Anterior cingulate cortex (tissue), 58 donors: ENCODE results near the gene RASGEF1C.

ENCODE experiments used
- DNase-seq, 58 donors: peaks; one replicate each; lab custom pipeline; 2025; lab: John Stamatoyannopoulos, UW

RASGEF1C gene

DNA sequence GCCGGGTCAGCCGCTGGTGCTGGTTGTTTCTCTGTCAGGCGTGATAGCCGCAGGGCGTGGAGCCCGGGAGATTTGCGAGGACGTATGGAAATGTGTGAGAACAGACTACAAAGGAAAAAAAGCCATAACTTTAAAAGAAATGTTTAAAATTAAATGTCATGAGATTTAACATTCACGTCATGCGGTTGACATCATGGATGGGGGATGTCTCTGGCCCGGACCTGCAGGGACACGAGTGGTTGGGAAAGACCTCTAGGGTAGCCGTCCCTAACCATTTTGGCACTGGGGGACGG lies 136.8 kb downstream of the RASGEF1C start:
- DNase-seq: no peak

DNA sequence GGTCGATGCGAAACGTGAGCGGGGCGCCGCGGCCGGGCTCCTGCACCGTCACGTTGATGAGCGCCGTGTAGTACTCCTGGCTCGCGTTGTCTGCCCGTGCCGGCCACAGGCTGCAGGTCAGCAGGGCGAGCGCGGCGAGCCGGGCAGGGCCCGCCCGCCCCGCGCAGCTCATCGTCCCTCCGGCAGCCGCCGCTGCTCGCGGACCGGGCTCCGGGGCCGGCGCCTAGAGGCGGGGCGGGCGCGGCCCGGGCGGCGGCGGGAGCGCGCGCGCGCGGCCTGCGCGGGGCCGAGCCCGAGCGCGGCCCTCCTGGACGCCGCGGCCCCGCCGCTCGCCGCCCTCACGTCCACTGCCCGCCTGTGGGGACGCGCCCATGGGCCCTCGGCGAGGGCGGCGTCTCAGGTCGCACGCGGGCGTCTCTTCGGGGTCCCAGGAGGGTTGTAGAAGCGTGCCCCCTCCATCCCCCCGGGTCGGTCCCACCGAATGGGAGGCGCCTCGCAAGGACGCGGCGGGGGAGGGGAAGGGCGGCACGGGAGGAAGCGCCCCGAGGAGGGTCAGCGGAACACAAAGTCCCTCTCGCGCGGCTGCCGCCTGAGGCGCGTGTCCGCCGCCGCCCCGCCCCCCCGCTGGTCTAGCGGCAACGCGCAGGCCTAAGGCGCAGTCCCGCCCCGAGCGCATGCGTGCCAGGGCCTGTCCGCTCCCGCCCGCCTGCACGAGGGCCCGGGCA lies 137.3 kb downstream of the RASGEF1C start, which contains the start of gene RNF130:
Gene RNF130 (minus strand): TSS at position 229 of the 725 bp plus-strand sequence. CDS start 57 bp downstream, at position 172.
- peak in 57 of 58 donors; percentile 51 to 94 (median 85) for DNase-seq

GRCh38 chr5:180070756-180071530 lies 138.1 kb downstream of the RASGEF1C start:
- peak in 30 of 58 donors; percentile 28 to 74 (median 48) for DNase-seq

DNA sequence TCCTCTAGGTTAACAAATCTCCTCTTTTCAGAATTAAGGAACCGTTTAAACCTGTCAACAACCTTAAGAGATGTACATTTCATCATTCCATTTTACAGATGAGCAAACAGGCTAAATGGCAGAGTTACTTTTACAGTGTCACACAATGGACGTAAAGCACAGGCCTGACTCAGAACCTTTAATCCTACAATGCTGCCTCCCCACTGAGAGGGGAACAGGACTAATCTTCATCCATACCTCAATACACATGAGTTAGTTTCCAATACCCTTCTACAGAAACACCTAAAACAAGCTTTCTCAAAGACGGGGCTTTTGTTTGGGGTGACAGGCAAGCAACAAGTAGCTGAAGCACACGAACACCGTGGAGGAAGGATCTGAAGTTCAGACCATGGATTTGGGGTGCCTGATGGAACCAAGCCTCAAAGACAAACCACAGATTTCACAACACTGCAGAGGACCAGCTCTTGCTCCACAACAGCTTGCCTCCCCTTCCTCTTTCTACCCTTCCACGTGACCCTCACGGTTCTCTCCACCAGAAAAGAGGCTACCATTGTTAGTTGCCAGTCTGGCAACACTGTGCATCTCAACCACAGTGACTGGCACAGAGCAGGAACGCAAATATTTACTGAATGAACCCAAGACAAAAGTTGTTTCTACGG lies 139.3 kb downstream of the RASGEF1C start:
- DNase-seq: peak in 51 of 58 donors; percentile 13 to 88 (median 69)

GRCh38 chr5:180068519-180069090 lies 140.4 kb downstream of the RASGEF1C start:
- no peak for DNase-seq

DNA sequence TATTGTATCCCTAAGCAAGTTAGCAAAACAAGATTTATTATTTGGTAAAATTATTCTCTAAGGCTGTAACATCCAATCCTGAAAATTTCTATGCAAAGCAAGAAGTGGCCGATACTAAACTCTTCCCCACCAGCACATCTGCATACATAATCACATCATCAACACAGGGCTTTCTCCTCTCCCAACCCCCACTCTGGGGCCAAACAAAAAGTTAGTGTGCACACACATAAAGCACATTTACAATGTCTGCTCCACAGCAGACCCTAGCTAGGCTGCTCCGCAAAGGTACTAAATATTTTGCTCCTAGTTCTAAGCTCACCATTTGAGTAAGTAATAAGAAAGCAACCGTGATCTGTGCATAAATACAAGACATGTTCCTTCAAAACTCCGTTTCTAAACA lies 141.0 kb downstream of the RASGEF1C start:
- peak in 33 of 58 donors; percentile 13 to 79 (median 44) for DNase-seq

- DNase-seq: no peak
Observed at GRCh38 chr5:180060192-180060591, 148.8 kb downstream of the RASGEF1C start.

DNA sequence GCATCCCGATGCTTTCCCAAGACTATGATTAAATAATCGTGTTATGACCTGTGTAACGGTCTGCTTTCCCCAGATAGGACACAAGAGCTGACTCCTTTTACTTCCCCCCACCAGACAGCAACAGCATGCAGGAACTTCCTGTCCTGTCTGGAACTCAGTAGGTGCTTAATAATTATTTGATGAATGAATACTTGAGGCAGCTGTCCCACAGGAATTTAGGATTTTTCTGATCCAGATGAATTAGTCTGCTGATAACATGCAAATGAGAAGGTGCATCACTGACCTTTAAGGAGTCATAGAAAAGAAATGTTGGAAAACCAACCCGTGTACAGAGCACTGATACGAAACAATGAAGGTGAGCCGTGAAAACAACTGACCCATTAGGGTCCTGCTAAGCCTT lies 149.7 kb downstream of the RASGEF1C start:
- no peak for DNase-seq

- DNase-seq: no peak
Observed at GRCh38 chr5:180056153-180056552, 152.9 kb downstream of the RASGEF1C start.

DNA sequence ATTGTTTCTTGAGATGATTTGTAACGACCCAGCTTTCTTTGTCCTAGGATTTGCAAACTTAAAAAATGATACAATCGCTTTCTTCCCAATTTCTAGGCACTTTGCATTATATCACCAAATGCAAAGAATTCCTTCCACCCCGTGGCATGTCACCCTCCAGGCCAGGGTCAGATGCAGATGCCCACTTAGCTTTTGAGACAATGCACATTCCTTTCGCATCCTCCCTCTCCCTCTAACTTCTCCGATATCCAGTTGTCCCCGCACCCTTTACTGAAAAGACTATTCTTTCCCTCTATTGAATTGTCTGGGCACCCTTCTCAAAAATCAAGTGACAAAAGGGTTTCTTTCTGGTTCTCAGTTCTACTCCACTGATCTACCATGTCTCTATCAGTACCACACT lies 154.8 kb downstream of the RASGEF1C start:
- no peak for DNase-seq

GRCh38 chr5:180053061-180053602 lies 155.9 kb downstream of the RASGEF1C start:
- DNase-seq: no peak

- DNase-seq: no peak
Observed at GRCh38 chr5:180052211-180052818, 156.7 kb downstream of the RASGEF1C start.
